ENCODE data around the gene FGD1.

FGD1 gene

DNA sequence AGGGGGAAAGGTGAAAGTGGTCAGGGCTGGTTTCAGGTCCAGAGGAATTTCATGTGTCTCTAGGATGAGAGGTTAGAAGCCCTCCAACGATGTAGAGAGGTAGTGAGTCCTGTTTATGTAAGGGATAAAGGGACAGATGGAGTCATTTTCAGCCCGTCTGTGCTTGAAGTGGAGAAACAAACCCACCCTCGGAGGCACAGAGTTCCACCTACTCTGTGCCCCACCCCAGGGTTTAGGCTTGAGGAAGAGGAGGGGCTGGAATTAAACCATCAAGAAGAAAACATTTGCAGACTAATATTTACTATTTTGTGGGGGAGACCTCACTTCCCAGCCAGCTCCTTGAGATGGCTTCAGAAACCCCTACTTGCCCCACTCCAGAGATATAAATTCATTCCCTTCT, 33.1 kb upstream of the FGD1 start:
- TF ChIP-seq, protein P1, sequence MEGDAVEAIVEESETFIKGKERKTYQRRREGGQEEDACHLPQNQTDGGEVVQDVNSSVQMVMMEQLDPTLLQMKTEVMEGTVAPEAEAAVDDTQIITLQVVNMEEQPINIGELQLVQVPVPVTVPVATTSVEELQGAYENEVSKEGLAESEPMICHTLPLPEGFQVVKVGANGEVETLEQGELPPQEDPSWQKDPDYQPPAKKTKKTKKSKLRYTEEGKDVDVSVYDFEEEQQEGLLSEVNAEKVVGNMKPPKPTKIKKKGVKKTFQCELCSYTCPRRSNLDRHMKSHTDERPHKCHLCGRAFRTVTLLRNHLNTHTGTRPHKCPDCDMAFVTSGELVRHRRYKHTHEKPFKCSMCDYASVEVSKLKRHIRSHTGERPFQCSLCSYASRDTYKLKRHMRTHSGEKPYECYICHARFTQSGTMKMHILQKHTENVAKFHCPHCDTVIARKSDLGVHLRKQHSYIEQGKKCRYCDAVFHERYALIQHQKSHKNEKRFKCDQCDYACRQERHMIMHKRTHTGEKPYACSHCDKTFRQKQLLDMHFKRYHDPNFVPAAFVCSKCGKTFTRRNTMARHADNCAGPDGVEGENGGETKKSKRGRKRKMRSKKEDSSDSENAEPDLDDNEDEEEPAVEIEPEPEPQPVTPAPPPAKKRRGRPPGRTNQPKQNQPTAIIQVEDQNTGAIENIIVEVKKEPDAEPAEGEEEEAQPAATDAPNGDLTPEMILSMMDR (IDR thresholded peaks at IDR 0.05) = no peak
- no peaks in the 10 kb centered on the region for H3K27me3 ChIP-seq
- peak overlapping the region; percentile 89 for H3K27ac ChIP-seq
- peak overlapping the region; percentile 74 to 93 for H3K4me3 ChIP-seq (ENCODE audit: low read depth in 1 of 2, low read length in 1 of 2)
- peaks cover 26 to 28% of the 10 kb centered on the region in 2 experiments for H3K4me1 ChIP-seq (ENCODE audit: control insufficient read depth in 1 of 2, insufficient read depth in 1 of 2, low read depth in 1 of 2, low read length in 1 of 2)
- no peaks in the 10 kb centered on the region for H3K9me3 ChIP-seq
- H3K36me3 ChIP-seq = no peaks in the 10 kb centered on the region

DNA sequence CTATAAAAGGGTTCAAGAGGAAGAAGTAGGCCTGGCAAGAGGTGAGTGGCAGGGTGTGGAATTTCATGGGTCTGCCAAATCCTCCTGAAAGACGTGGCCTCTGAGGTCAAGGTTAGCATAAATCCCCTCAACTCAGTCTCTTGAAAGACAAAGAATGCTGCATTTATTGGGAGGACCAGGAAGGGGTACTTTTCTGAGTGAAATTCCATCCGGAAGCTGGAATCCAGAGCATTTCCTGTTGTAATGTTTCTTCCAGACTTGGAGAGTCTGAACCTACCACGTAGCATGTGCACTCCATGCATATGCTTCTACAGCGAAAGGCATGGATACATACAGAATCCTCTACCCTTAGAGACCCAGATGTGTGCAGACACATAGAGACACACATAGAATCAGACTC, 13.4 kb upstream of the FGD1 start:
- Histone ChIP-seq H3K4me1 (ENCODE audit: control insufficient read depth in 1 of 2, insufficient read depth in 1 of 2, low read depth in 1 of 2, low read length in 1 of 2) (no peaks in the 10 kb centered on the region), H3K27ac (no peak overlapping the region), H3K36me3 (no peaks in the 10 kb centered on the region), H3K4me3 (ENCODE audit: low read depth in 1 of 2, low read length in 1 of 2) (no peak overlapping the region), H3K9me3 (no peaks in the 10 kb centered on the region), H3K27me3 (no peaks in the 10 kb centered on the region)
- TF ChIP-seq, protein P1 (IDR thresholded peaks at IDR 0.05) = no peak

DNA sequence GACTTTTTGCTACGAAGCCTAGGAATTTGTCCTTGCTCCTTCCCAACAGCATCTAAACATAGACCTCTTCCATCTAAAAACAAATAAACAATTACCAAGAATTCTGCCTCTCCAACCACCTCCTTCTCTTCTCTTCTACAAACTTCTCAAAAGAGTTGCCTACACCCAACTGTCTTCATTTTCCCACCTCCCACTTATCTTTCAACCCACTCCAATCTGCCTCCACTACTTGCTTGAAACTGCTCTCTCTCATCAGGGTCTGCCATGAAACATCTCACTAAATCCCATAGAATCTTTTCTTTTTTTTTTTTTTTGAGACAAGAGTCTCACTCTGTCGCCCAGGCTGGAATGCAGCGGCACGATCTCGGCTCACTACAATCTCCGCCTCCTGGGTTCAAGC, 902 bp upstream of the FGD1 start:
- TF ChIP-seq, protein P1 (IDR thresholded peaks at IDR 0.05) = no peak
- H3K9me3 ChIP-seq = no peaks in the 10 kb centered on the region
- no peak overlapping the region for H3K27ac ChIP-seq
- peaks cover 57% of the 10 kb centered on the region for H3K27me3 ChIP-seq
- H3K4me3 ChIP-seq (ENCODE audit: low read depth in 1 of 2, low read length in 1 of 2) = no peak overlapping the region
- no peaks in the 10 kb centered on the region for H3K4me1 ChIP-seq (ENCODE audit: control insufficient read depth in 1 of 2, insufficient read depth in 1 of 2, low read depth in 1 of 2, low read length in 1 of 2)
- H3K36me3 ChIP-seq = no peaks in the 10 kb centered on the region

DNA sequence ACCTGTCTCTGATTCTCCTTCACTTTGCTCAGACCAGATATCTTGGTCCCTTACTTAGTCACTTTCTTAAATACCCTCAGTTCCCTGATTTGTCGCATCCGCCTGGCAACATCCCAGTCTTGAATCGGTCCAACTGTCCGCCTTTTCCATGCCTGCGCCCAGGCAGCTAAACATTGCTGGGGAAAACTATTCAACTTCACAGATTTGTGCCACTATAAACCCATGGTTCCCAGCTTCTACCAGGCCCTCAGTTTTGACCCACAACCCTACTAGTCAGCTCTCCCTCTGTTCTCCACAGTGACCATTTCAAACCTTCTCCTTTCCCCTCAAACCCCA, 451 bp upstream of the FGD1 start:
- no peaks in the 10 kb centered on the region for H3K9me3 ChIP-seq
- H3K4me3 ChIP-seq (ENCODE audit: low read depth in 1 of 2, low read length in 1 of 2) = no peak overlapping the region
- H3K27me3 ChIP-seq = peaks cover 57% of the 10 kb centered on the region
- no peaks in the 10 kb centered on the region for H3K36me3 ChIP-seq
- no peaks in the 10 kb centered on the region for H3K4me1 ChIP-seq (ENCODE audit: control insufficient read depth in 1 of 2, insufficient read depth in 1 of 2, low read depth in 1 of 2, low read length in 1 of 2)
- TF ChIP-seq, protein P1 (IDR thresholded peaks at IDR 0.05) = no peak
- H3K27ac ChIP-seq = no peak overlapping the region

DNA sequence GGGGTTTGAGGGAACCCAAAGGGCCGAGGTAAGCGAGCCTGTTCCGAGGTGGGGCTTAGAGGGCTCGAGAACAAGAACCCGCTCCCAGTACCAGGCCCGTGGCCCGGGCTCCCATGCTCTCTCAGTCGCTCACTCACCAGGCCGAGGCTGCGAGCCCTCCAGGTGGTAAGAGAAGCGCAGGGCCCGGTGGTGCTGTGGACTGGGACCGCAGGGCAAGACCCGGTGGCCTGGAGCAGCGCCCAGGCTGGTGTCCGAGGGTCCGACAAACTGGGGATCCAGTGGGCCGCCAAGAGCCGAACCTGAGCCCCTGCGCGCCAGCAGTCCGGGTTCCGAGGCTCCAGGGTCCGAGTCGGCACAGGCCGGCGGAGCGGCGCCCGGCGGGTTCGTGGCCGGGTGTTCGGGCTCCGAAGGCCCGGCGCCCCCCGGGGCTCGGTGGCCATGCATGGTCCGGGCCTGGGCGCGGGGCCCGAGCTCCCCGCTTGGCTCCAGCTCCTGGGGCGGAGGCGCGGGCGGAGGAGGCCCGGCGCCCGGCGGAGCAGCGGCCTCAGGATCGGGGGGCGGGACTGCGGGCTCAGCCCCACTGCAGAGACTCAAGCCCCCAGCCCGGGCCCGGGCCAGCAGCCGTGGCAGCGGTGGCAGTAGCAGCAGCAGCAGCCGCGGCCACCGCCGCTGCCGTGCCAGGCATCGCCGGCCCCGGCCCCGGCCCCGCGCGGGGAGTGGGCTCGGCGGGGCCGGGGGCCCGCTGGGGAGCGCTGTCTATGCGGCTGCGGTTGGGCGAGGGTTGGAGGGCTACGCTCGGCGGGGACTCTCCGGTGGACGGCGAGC, 833 bp downstream of the FGD1 start:
- no peaks in the 10 kb centered on the region for H3K4me1 ChIP-seq (ENCODE audit: control insufficient read depth in 1 of 2, insufficient read depth in 1 of 2, low read depth in 1 of 2, low read length in 1 of 2)
- TF ChIP-seq, protein P1 (IDR thresholded peaks at IDR 0.05) = no peak
- H3K27ac ChIP-seq = no peak overlapping the region
- H3K36me3 ChIP-seq = no peaks in the 10 kb centered on the region
- peaks cover 57% of the 10 kb centered on the region for H3K27me3 ChIP-seq
- H3K9me3 ChIP-seq = no peaks in the 10 kb centered on the region
- H3K4me3 ChIP-seq (ENCODE audit: low read depth in 1 of 2, low read length in 1 of 2) = no peak overlapping the region
